Measurements from ENCODE around the gene TBX1.
"Not testable (repeated sequence)": the region's sequence is repeated elsewhere in the genome, so short reads cannot be mapped to it uniquely, and the experiment has no call there.

Gene TBX1

DNA sequence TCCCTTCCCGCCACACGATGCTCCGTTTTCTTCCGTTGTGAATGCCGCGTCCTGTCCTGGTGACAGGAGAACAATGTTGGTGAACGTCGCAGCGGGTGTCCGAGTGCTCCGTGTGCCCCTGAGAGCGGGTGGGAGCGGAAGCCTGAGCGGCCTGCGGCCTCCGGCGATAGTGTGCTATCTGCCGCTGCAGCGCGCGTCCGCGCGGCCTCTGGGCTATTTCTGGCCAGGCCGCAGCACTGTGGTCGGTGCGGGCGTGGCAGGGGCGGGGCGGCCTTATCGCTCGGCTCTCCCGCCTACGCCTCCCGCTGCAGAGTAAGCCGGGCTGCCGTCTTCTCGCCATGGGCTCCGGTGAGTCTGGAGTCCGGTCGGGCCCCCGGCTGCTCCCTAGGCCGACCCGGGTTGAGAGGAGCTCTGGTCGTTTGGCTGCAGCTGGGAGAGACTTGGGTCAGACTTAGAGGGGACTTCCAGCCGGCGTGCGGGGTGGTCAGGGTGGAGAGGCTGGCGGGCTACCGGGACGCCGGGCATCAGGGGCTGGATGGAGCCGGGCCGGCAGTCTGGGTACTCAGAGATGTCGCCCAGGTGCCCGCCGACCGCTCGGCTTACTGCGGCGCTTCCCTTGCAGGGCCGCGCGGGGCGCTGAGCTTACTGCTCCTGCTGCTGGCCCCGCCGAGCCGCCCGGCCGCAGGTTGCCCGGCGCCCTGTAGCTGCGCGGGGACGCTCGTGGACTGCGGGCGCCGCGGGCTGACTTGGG is 37.2 kb upstream of the TBX1 start, which contains the start of gene GP1BB:
Gene GP1BB, plus strand, starts transcription at position 308 of the 751 bp plus-strand sequence. Its CDS starts 31 bp downstream, at position 339.
- DNase-seq: no peak

DNA sequence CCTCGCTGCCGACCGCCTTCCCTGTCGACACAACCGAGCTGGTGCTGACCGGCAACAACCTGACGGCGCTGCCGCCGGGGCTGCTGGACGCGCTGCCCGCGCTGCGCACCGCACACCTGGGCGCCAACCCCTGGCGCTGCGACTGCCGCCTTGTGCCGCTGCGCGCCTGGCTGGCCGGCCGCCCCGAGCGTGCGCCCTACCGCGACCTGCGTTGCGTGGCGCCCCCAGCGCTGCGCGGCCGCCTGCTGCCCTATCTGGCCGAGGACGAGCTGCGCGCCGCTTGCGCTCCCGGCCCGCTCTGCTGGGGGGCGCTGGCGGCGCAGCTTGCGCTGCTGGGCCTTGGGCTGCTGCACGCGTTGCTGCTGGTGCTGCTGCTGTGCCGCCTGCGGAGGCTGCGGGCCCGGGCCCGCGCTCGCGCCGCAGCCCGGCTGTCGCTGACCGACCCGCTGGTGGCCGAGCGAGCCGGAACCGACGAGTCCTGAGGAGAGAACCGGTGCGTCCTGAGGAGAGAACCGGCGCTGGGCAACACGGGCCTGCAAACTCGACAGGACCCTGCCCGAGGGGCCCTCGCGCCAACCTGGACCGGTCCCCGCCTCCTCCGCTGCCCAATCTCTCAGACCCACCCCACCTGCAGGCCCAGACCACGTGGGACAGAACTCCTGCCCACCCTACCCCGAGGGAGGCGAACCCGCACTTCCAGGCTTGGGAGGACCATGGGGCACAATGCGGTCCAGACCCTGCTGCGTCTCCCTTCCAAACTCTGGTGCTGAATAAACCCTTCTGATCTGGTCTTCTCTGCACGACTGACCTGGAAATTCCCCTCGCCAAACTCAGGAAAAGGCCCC is 36.4 kb upstream of the TBX1 start:
- no peak for DNase-seq

DNA sequence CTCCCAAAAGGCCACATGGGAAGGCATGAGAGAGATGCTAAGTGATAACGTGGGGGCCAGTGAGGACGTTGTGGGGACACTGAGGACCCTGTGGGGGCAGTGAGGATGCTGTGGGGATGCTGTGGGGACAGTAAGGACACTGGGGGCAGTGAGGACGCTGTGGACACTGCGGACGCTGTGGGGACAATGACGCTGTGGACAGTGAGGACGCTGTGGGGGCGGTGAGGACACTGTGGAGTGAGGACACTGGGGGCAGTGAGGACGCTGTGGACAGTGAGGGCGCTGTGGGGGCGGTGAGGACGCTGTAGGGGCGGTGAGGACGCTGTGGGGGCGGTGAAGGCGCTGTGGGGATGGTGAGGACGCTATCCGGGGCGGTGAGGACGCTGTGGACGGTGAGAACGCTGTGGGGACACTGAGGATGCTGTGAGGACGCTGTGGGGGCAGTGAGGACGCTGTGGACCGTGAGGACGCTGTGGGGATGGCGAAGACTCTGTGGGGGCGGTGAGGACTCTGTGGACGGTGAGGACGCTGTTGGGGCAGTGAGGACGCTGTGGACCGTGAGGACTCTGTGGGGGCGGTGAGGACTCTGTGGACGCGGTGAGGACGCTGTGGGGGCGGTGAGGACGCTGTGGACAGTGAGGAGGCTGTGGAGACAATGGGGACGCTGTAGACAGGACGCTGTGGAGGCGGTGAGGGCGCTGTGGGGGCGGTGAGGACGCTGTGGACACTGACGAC is 35.5 kb upstream of the TBX1 start:
- no peak for DNase-seq

DNA sequence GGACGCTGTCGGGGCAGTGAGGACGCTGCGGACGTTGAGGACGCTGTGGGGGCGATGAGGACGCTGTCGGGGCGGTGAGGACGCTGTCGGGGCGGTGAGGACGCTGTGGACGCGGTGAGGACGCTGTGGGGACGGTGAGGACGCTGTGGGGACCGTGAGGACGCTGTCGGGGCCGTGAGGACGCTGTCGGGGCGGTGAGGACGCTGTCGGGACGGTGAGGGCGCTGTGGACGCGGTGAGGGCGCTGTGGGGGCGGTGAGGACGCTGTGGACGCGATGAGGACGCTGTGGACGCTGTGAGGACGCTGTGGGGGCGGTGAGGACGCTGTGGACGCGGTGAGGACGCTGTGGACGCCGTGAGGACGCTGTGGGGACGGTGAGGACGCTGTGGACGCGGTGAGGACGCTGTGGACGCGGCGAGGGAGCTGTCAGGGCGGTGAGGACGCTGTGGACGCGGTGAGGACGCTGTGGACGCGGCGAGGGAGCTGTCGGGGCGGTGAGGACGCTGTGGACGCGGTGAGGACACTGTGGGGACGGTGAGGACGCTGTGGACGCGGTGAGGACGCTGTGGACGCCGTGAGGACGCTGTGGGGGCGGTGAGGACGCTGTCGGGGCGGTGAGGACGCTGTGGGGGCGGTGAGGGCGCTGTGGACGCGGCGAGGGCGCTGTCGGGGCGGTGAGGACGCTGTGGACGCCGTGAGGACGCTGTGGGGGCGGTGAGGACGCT is 34.4 kb upstream of the TBX1 start:
- DNase-seq: not testable (repeated sequence)

DNA sequence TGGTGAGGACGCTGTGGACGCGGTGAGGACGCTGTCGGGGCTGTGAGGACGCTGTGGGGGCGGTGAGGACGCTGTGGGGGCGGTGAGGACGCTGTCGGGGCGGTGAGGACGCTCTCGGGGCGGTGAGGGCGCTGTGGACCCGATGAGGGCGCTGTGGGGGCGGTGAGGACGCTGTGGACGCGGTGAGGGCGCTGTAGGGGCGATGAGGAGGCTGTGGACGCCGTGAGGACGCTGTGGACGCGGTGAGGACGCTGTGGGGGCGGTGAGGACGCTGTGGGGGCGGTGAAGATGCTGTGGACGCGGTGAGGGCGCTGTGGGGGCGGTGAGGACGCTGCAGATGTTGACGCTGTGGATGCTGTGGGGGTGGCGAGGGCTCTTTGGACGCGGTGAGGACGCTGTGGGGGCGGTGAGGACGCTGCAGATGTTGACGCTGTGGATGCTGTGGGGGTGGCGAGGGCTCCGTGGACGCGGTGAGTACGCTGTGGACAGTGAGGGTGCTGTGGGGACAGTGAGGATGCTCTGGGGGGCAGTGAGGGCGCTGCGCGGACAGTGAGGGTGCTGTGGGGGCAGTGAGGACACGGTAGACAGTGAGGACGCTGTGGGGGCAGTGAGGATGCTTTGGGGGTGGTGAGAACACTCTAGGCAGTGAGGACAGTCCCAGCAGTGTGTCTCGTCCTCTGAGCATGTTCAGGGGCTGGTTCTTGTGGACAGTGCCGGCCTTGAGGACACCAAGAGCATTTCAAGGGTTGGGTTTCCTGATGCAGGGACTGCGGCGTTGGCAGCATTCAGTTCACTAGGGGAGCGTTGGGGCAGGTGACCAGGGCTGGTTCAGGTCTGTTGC is 33.0 kb upstream of the TBX1 start:
- no peak for DNase-seq

DNA sequence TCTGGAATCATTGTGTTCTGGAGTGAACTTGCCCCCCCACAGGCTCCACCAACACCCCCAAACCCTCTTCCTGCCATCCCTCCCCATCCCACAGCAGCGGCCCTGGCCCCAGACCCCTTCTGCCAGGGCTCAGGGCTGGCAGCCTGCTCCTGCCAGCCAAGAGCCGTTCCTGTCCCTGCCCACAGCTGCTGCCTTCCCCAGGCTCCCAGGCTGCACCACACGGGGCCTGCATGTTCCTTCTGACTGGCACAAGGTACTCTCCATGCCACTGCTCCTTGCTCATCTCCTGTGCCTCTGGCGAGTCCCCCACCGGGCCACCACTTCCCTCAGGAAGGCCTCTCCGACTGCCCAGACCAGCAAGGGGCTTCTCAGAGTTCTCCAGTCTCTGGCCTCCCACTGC is 32.3 kb upstream of the TBX1 start:
- DNase-seq: no peak

DNA sequence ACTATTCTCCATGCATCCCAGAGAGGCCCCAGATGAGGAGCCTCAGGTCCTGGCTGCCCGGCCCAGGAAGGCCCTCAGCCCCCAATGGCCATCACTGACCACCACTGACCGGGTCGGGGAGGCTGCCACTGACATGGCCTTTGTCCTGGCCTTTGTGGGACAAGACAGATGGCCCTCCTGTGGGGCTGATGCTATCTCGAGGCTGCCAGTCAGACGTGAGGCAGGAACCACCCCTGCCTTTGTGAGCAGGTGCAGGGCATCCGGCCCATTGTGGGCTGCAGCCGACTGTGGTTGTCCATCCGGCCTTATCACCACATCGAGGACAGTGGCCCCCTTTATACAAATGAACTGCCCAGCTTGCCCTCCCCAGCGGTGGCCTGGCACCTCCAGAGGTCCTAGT is 31.7 kb upstream of the TBX1 start:
- DNase-seq: no peak

DNA sequence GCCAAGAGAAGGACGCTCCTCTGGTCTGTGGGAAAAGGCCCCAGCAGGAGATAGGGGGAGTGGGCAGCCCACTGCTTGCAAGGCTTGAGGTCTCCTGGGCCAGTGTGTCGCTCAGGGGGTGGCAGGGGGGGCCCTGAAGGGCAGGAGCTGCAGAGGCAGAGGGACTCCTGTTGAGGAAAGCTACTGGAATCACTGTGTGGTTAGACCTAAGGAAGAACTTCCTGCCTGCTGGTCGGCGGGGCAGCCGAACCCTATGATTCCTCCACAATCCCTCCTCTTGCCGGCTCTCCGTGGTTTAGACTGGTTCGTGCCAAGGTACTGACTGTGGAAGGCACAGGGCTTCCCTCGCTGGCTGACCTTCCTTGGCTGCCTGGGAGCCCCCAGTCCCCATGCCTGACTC is 31.1 kb upstream of the TBX1 start:
- DNase-seq: no peak

DNA sequence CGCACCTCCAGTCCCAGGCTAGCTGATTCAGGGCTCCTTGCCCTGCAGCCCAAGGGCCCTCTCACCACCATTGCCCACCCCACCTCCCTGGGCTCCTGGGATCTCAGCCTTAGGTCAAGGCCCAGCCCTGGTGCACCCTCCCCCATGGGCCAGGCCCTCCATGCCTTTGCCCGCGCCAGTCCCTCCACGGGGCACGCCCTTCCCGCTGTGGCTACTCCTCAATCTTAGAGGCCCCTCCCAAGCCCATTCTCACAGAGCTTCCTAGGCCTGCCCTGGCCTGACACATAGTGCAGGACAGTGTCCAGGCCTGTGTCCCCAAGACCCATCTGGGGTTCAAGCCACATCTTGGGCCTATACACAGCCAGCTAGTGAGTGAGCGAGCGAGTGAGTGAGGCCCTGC is 30.4 kb upstream of the TBX1 start:
- no peak for DNase-seq

DNA sequence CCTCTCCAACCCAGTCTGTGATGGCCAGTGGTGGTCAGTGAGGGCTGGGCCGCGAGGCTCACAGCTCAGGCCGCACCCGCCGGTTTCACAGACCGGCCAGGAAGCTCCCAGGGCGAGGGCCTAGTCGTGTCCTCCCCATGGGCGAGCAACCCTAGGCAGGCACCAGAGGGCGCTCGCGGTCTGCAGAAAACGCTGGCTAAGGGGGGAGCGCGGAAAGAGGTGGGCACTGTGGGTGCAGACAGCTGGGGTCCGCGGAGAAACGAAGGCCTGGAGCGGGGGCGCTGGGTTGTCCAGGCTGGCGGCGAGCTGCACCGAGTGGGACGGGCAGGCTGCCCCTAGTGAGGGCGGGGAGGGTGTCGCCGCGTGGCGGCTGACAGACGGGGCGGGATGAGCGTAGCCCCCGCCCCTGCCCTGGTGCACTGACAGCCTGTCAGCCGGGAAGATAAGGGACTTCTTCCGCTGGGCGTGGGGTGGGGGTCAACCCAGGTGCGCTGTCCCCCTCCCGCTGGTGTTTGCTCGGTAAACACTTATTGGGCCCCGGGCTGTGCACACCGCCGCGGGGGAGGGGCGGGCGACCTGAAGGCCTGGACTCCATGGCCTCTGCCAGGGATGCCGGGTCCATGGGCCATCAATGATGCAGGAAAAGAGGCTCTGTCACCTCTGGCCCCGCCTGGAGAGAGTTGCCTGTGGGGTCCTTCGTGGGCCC is 29.8 kb upstream of the TBX1 start:
- DNase-seq: no peak

DNA sequence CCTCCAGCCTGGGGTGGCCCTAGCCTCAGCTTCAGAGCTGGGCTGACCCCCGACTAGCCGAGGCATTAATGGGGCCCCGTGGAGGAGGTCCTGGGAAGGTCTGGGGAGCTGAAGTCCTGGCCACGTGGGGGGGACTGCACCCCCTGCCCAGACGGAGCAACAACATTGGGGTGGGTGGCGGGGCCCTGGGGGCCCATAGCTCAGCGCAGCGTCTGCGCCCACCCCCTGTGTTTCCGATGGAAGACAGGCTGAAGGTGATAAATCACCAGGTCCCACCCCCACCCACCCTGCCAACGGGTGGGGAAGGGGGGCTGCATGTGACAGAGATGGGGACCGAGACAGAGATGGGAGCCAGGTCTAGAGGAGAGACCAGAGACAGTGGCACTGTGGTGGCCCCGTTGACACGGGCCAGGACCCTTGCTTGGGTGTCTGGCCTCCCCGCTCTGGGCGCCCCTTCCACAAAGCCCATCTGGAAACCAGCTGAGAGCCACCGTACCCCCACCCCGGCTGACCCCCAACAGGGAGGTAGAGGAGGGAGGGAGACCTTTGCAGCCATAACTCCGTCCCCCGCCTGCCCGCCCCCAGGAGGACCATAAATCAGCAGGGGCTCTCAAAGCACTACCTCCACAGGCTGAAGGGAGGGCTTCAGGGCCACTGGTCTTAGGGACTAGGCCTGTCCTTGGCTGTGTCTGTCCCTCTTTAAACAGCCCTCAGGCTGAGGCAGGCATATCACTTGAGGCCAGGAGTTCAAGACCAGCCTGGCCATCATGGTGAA is 29.0 kb upstream of the TBX1 start:
- no peak for DNase-seq

DNA sequence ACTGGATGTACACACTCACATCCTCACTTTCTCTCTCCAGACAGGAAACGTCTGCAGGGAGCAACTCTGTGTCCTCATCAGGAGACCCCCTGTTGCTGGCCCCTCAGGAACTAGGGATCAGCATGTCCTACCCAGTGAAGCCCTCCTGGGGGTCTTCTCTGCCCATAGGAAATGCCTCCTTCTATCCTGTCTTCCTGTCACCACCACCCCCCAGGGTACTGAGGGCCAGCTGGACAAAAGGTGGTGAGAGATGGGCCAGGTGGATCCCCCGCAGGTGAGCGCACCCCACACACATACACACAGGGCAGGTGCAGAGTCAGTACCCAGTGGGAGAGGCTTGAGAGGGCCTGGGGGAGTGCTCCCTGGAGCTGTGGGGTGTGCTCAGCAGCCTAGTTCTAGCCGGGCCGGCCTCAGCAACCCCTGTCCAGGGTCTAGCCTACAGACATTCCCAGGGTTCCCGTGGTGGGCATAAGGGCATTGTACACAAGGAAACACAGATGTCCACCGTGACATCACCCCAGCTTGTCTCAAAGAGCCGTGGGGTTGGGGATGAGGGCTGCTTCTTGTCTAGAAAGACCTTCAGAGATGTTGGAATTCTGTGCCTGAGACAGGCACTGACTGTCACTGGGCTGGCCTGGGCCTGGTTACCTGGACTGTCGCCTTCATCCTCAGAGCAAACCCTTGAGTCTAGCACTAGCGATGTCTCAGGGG is 28.0 kb upstream of the TBX1 start:
- no peak for DNase-seq

DNA sequence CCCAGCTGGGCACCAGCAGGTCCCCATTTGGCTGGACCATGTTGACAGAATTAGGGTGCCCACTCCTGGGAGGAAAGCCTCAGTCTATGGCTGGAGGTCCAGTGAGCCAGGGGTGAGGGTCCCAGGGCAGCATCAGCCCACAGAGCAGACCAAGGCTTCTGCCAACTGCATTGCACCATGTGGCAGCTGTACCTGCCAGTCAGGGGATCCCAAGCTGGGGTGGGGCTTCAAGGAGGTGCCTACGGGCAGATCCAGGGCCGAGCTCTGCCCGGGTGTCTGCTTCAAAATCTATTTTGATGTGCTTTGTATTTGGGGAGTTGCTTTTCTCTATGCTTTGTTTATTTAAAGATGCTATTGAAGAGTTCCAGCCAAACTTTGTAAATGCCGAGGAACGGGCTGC is 26.8 kb upstream of the TBX1 start:
- no peak for DNase-seq

DNA sequence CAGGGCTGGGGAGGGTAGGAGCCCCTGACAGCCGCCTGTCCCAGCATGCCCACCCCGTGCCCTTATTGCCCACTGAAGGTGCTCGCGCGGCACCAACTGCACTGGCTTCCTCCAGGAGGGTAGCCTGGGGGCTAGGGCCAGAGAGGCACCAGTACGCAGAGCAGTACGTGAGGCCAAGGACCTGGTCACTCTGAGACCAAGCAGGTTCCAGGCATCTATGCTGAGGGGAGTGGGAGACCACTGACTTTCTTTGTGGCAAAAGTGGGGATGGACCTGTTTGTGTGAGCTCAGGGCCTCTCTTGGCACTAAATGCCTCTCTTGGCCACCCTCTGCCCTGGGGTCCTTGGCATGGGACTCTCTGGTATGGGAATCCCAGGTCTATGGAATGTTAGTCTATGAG is 26.4 kb upstream of the TBX1 start:
- no peak for DNase-seq

DNA sequence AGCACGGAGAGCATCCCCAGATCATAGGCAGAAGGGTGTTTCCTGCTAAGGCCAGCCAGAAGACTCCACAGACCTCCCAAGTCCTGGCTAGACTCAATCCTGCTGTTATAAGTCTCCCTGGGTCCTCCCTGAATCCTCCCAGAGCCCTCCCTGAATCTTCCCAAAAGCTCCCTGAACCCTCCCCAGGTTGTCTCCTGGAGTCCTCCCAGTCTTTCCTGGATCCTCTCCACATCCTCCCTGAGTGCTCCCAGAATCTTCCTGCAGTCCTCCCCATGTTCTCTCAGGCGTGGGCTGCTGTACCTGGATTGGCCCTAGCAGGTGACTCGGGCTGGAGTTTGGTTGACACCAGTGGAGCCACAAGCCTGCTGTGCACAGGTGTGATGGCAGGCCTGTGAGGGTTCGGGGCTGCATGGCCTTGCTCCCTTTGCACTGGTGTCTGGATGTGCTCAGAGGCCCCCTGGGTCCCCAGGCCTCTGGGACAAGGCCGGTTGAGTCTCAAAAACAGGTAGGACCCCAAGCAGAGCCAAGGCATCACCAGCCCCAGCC is 25.7 kb upstream of the TBX1 start:
- no peak for DNase-seq

DNA sequence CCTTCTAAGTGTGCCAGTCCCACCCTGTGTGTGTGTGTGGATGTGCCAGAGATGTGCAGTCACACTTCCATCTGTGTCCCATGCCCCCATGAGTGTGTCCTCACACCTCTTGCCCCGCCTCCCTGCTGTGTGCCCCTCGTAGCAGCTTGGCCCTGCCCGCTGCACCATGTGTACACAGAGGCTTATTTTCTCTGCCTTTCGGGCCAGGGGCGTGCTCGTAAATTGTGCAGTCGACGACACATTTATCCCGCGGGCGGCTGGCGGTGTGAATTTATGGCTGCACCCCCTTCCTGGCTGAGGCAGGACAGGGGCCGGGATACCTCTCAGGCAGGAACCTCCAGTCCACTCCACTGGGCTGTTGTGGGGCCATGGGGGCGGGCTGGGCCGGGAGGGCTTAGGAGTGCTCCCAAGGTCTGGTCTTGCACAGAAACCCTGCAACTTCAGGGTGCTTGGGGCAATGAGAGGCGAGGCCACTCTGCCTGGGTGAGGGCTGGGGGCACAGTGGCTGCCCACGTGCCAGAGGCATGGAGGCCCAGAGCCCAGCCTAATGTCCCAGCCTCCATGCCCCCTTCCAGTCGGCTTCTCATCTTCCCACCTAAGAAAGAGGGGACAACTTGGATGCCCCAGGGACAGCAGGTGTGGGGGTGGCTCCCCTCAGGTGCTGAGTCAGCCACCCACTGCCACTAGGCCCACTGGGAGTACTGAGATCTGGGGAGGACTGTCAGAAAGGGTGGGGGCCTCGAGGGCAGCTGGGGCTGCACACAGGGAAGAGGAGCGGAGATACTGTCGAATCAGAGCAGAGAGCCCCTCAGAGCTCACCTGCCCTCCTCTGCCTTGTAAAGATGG is 24.7 kb upstream of the TBX1 start:
- no peak for DNase-seq

DNA sequence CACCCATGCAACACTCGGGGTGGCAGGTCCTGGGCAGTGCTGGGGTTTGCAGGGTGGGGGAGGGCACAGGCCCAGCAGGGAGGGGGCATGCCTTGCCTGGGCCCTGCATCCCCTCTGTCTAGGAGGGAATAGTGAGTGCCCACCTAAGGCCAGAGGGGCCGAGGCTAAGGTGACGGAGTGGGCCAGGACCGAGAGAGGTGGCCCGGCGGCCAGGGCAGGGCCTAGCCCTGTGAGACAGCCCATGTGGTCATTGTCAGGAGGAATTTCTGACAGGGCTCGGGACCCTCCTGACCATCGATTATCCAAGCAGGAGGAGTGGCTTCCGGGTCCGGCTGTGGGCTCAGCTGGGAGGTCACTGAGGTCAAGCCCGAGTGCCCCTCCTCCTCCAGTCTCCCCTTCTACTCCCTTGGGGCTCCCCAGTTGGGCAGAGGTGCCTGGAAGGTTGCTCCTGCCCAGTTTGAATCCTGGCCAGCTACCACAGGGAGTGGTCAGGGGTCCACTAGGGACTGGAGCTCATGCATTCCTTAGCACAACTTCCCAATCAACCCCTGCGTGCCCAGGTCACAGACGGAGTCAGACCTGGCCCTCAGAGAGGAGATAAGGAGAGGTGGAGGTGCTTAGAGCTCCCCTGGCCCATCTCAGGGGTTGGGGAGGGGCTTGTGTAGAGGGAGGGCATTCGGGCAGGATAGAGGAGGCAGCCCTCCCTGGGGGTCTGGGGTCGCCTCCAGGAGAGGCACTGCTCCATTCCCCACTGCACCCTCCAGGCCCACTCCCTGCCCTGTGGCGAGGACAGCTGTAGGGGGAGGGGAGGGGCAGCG is 22.5 kb upstream of the TBX1 start:
- DNase-seq: no peak
